ENCODE results near the gene MEGF8.

The MEGF8 gene, protein sequence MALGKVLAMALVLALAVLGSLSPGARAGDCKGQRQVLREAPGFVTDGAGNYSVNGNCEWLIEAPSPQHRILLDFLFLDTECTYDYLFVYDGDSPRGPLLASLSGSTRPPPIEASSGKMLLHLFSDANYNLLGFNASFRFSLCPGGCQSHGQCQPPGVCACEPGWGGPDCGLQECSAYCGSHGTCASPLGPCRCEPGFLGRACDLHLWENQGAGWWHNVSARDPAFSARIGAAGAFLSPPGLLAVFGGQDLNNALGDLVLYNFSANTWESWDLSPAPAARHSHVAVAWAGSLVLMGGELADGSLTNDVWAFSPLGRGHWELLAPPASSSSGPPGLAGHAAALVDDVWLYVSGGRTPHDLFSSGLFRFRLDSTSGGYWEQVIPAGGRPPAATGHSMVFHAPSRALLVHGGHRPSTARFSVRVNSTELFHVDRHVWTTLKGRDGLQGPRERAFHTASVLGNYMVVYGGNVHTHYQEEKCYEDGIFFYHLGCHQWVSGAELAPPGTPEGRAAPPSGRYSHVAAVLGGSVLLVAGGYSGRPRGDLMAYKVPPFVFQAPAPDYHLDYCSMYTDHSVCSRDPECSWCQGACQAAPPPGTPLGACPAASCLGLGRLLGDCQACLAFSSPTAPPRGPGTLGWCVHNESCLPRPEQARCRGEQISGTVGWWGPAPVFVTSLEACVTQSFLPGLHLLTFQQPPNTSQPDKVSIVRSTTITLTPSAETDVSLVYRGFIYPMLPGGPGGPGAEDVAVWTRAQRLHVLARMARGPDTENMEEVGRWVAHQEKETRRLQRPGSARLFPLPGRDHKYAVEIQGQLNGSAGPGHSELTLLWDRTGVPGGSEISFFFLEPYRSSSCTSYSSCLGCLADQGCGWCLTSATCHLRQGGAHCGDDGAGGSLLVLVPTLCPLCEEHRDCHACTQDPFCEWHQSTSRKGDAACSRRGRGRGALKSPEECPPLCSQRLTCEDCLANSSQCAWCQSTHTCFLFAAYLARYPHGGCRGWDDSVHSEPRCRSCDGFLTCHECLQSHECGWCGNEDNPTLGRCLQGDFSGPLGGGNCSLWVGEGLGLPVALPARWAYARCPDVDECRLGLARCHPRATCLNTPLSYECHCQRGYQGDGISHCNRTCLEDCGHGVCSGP (N-terminal part only)

DNA sequence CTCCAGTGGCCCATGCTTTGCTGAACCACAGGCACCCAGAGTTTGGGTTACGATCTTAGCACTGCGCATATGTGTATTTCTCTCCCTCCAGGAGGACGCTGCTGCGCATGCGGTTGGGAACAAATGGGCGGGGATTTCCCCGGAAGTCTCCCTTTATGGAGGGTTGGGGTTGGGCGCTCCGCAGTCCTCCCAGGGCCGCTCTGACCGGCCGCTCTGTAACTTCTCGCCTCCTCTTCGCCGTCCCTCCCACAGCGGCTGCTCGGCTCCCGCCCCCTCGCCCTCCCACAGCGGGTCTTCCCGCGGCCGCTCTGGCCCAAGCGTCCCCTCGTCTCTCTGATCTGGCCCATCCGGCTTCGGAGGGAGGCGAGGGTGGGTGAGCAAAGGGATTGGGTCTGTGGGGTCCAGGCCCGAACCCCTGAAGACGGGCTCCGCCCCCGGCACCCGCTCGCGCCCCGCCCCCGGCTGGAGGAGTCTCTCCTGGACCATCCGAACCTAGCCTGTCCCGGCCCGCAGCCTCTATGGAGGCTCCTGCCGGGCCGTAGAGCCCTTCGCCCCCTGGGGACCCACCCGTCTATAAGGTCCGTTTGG lies at the start of gene MEGF8:
Gene MEGF8 (plus strand): TSS at position 328 of the 588 bp plus-strand sequence. CDS start 609 bp downstream, outside the sequence.
- Mint-ChIP-seq H3K4me3 (peak within 1 kb of the TSS; percentile 92 to 96), H3K27ac (peak within 1 kb of the TSS; percentile 76 to 93), H3K4me1 (peaks cover 41% of the 10 kb centered on the region), H3K9me3 (no peaks in the 10 kb centered on the region), H3K27me3 (peaks cover 41% of the 10 kb centered on the region)
- ATAC-seq (peak; percentile 94), DNase-seq (peak; percentile 97 to 99)

DNA sequence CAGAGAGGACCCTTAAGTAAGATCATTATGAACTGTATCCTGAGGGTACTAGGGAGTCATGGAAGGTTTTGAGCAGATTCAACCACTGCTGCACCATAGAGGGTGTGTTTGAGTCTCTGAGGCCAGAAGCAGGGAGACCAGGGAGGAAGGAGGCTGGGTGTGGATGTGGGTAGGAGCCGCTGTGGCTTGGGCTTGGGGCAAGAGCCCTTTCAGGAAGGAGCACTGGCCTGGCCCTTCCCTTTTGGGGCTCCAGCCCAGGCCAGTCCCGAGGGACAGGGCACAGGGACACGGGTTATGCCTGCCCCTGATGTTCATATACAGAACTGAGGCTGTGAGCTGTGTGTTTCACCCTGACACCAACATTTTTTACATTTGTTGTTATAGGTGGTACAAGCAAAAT lies 49.2 kb upstream of the MEGF8 start:
- H3K9me3 Mint-ChIP-seq = no peaks in the 10 kb centered on the region
- peak overlapping the region in 1 of 2 donors; percentile 2 for H3K27ac Mint-ChIP-seq
- peaks cover 67% of the 10 kb centered on the region for H3K4me1 Mint-ChIP-seq
- H3K4me3 Mint-ChIP-seq = peak overlapping the region; percentile 0 to 17
- ATAC-seq = no peak
- no peaks in the 10 kb centered on the region for H3K27me3 Mint-ChIP-seq
- DNase-seq = no peak

DNA sequence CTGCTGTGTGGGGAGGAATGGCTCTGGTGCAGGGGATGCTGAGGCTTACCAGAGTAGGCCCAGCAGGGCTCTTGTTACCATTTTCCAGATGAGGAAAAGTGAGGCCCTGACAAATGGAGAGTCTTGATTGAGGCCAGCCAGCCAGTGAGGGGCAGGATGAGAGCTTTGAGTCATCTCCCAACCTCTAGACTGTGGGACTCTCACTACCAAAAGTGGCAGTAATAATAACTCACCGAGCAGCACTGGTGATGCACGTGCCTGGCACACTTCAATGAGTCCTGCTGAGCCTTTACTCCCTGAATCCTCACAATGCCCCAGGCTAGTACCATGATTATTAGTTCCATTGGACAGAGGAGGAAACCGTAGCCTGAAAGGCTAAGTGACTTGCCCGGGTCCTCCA lies 48.6 kb upstream of the MEGF8 start:
- H3K9me3 Mint-ChIP-seq = no peaks in the 10 kb centered on the region
- H3K4me3 Mint-ChIP-seq = no peak overlapping the region
- no peak overlapping the region for H3K27ac Mint-ChIP-seq
- H3K4me1 Mint-ChIP-seq = peaks cover 62% of the 10 kb centered on the region
- DNase-seq (no peak), ATAC-seq (peak; percentile 38)
- no peaks in the 10 kb centered on the region for H3K27me3 Mint-ChIP-seq

DNA sequence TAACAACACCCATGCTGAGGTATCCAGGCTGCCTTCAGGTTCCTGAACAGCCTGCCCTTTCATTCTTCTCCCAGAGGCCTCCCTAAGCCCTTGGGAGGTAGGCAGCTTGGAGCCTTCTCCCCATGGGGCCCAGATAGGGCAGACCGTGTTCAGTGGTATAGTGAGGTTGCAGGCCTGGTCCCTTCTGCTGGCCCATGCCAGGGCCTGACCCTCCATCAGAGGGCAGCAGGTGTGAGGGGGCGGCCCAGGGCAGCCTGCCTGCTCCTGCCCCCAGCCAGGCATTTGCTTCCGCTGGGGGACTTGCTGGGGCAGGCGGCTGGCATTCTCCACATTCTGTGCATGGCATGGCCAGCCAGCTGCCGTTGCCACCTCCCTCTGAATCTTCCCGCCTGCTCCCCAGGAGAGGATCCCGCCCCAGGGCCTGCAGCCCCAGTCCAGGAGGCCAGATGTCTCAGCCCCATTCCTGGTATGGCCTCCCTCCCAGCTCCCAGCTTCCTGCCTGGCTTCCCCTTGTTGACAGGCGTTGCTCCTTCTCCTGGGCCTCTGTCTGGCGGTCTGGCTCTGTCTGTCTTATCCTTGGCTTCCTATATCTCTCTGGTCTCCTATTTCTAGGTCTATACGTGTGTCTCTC lies 47.5 kb upstream of the MEGF8 start:
- DNase-seq = no peak
- Mint-ChIP-seq H3K9me3 (no peaks in the 10 kb centered on the region), H3K4me1 (peaks cover 62% of the 10 kb centered on the region), H3K4me3 (no peak overlapping the region), H3K27me3 (no peaks in the 10 kb centered on the region), H3K27ac (peak overlapping the region in 1 of 2 donors; percentile 64)
- no peak for ATAC-seq

DNA sequence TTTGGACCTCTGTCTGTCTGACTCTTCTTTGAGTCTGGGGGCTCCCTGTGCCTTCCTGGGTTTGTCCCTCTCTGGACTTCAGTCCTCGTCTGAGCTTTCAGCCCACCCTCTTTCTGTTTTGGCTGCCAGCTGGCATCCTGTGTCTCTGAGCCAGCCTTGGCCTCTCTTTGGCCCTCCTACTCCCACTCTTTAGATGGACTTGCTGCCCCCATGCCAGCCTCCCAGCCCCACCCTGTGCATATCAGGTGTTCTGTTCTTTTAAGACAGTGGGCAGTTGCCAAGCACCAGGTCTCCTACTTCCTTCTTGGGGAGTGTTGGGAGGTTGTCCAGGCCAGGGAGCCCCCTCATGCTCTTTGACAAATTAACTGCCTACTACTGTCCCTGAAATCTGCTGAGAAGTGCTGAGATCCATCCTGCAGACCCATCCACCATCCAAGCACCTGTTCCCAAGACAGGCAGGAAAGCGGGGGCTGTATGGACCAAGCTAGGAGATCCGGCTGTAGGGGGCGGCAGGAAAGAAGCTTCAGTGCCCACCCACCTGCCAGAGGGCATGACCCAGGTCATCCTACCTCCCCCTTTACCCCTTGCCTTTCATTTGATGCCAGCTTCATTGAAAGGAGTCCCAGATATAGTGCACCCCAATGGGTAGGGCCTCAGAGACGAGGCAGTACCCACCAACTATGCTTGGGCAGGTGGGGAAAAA lies 46.8 kb upstream of the MEGF8 start:
- DNase-seq (no peak), ATAC-seq (no peak)
- peak overlapping the region in 1 of 2 donors; percentile 92 for H3K4me3 Mint-ChIP-seq

DNA sequence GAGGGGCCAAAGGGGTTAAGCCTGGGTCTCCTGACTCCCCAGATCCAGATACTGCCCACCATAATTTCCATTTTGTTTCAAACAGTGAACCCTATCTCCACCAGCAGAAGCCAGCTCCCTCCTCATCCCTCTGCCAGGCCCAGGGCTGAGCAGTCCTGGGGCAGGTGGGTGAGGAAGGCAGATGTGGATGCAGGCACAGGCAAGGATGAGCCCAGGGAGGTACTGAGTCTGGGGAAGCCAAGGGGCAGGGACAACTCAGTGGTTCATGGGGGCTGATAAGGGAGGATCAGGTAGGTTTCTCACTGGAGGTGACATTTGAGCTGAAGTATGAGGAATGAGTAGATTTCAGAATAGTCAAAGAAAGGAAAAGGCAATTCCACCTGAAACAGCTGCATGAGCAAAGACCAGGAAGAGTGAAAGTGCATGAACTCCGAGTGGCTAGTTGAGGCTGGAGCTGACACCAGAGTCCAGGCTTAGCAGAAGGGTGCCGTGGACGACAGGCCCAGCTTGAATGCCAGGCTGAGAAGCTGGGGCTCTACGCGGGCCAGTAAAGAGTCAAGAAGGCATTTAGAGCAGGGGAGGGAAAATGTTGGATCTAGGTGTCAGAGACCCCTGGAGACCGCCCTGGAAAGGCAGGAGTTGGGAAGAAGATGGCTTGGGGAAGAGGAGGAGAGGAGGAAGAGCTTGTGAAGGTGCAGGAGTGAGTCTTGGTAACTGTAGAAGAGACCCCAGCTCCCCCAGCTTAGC lies 46.1 kb upstream of the MEGF8 start:
- Mint-ChIP-seq H3K27me3 (no peaks in the 10 kb centered on the region), H3K27ac (peak overlapping the region; percentile 82 to 95), H3K4me1 (peaks cover 55% of the 10 kb centered on the region), H3K4me3 (peak overlapping the region; percentile 87 to 92), H3K9me3 (no peaks in the 10 kb centered on the region)
- ATAC-seq (no peak), DNase-seq (no peak)

More for the DNA sequence above, 46.8 kb upstream of the MEGF8 start:
- Mint-ChIP-seq H3K27me3 (no peaks in the 10 kb centered on the region), H3K9me3 (no peaks in the 10 kb centered on the region), H3K27ac (peak overlapping the region in 1 of 2 donors; percentile 64), H3K4me1 (peaks cover 58% of the 10 kb centered on the region)

DNA sequence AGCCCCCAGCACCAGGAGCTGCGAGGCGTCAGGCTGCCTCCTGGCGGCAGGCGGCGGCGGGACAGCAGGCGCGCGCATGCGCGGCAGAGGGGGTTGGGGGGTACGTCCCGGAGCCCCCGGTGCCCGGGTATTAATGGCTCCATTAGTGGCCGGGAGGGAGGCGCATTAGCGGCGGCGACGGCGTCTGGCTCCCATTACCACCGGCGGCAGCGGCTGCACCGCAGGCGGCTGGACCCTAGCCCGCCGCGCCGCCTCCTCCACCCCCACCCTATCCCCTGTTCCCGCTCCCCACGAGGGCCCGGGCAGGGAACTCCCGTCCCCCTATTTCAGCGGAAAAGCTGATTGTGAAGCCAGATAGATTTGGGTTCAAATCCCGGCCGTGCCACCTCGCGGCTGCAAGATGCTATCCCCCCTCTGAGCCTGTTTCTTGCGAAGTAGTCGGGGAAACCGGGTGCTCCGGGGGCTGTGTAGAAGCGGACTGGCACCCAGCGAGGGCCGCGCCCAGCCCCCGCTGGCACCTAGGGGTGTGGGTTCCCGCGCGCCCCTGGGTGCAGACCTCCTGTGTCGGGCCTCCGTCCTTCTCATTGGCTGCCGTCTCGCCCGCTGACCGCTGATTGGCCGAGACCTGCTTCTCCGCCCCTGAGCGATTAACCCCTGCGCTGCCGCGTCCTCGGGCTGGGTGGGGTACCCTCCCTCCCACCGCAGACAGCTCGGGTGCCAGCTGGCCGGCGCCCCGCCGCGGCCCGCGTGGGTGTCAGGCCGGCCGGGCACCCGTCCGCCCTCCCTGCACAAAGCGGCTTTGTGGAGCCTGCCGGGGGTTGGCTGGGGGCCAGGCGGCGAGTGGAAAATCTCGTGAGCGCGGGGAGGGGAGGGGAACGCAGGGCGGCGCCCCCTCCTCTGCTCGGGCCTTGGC lies 45.3 kb upstream of the MEGF8 start:
- Mint-ChIP-seq H3K27ac (peak overlapping the region; percentile 82 to 95), H3K27me3 (no peaks in the 10 kb centered on the region), H3K4me1 (peaks cover 55% of the 10 kb centered on the region), H3K9me3 (no peaks in the 10 kb centered on the region), H3K4me3 (peak overlapping the region; percentile 87 to 92)
- peak; percentile 64 for ATAC-seq
- DNase-seq = peak; percentile 85 to 89

DNA sequence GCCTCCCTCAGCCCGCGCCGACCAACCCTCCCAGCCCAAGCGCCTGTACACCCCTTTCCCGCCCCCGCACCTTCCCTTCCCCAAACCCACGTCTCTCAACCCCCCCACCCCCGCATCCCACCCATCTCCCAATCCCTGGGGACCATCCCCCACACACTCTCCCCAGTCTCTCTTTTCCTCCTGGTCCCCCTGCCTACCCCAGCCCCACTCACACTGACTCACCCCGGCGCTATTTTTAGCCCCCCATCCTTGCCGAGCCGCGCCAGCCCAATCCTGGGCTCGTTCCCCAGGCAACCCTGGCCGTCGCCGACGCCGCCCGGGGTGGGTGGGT lies 44.7 kb upstream of the MEGF8 start:
- DNase-seq = no peak
- peak overlapping the region in 1 of 2 donors; percentile 23 for H3K27ac Mint-ChIP-seq
- H3K4me1 Mint-ChIP-seq = peaks cover 55% of the 10 kb centered on the region
- no peaks in the 10 kb centered on the region for H3K9me3 Mint-ChIP-seq
- ATAC-seq = no peak
- peak overlapping the region; percentile 74 for H3K4me3 Mint-ChIP-seq
- no peaks in the 10 kb centered on the region for H3K27me3 Mint-ChIP-seq

DNA sequence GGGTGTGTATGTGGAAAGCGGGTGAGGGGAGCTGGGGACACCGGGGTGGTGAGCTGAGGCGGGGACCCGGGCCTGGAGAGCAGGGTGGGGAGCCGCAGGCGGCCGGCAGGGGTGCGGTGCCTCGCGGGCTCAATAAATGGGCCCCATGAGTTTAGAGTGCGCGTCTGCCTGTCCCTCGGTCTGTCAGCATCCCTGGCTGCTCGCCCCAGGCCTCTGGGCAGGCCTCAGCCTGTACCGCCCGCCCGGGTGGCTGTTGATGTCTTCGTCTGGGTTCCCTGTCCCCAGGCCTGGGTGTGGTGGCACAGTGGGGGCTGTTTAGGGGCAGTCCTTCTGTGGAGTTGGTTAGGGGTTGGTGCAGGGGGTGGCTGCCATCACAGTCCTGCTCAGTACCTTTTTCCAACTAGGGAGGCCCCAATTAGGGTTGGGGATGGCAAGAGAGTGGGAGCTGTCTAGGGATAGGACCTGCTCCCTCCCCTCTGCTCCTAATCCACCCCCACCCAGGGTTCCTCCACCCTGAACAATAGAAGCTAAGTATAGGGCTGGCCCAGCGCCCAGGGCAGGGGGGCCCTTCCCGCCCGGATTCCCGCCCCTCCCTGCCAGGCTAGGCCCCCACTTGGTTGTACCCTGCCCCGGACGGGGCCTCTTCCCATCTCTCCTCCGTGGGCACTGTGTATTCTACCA lies 44.1 kb upstream of the MEGF8 start:
- ATAC-seq = no peak
- no peak overlapping the region for H3K27ac Mint-ChIP-seq
- H3K27me3 Mint-ChIP-seq = no peaks in the 10 kb centered on the region
- H3K4me3 Mint-ChIP-seq = peak overlapping the region; percentile 74
- peaks cover 55% of the 10 kb centered on the region for H3K4me1 Mint-ChIP-seq
- H3K9me3 Mint-ChIP-seq = no peaks in the 10 kb centered on the region
- peak; percentile 48 to 50 for DNase-seq

DNA sequence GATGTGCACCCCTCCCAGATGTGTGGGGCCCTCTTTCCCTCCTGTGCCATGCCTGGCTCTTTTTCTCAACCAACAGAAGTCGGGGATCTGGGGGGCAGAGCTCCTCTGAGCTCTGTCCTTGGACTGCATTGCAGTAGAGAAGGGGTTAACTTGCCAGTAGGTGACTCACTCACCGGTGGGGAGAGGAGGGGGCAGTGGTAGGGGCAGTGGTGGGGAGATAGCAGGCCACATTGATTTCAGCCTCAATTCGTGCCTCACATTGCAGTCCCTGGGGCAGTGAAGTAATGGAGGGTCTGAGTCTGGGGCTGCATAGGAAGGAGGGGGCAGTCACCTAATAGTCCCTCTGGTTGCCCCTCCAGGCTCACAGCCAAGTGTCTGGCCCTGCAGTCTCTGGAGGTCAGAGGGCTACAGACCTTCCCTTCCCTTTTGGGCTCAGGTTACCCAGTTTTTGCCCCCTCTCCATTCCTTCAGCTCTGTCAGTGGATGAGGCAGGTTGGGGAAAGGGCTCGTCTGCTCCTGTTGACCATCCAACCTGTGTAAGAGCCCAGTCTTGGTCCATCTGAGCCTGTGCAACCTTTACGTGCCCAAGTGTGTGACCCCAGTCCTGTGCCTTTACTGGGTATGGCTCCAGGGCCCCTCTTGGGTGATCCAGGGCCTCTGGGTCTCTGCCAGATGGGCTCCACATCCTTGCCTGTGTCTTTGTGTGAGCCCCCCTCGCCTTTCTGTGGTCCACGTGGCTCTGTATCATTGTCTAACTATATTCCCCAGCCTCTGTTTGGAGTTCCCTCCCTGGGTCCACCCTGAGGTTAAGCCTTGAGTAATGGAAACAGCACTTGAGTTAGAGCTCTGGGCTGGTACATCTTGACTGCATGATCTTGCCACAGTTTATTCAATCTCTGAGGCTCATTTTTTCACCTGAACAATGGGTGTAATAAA lies 43.3 kb upstream of the MEGF8 start:
- Mint-ChIP-seq H3K4me3 (peak overlapping the region; percentile 74), H3K4me1 (peaks cover 47% of the 10 kb centered on the region), H3K27me3 (no peaks in the 10 kb centered on the region), H3K27ac (peak overlapping the region; percentile 1 to 9), H3K9me3 (no peaks in the 10 kb centered on the region)
- ATAC-seq (no peak), DNase-seq (no peak)

DNA sequence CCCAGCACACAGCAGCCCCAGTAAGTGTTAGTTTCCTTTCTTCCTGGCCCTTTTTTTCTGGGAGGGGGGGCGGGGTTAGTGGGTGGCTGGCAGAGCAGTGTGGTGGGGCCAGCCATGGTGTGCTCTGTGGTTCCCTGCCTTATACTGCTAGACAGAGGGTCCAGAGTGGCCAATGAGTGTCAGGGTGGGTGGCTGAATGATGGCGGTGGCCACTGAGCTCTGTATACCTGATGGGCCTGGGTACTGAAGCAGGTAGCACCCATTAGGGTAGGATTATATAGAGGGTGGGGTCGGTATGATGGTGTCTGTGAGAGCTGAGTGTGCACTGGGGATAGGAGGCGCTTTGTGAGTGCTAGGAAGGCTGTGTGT lies 42.6 kb upstream of the MEGF8 start:
- Mint-ChIP-seq H3K4me3 (peak overlapping the region in 1 of 2 donors; percentile 74), H3K4me1 (peaks cover 40% of the 10 kb centered on the region)

More for the DNA sequence above, 42.6 kb upstream of the MEGF8 start:
- DNase-seq (no peak), ATAC-seq (no peak)
- Mint-ChIP-seq H3K27me3 (no peaks in the 10 kb centered on the region), H3K27ac (no peak overlapping the region), H3K9me3 (no peaks in the 10 kb centered on the region)
